Brain microvascular endothelial cell (primary cell): ENCODE results near the gene LEUTX.

Experiments
- DNase-seq: peaks from one replicate; pipeline ENCODE4 v3.0.0-alpha.2; 2020
- H3K27ac ChIP-seq: fragments of 250-450 bp; sonication (Bioruptor Pico); 2 replicates; pipeline ENCODE4 v1.5.1; 2020; ENCODE audit warnings: mild to moderate bottlenecking, moderate library complexity
- H3K27me3 ChIP-seq: fragments of 250-450 bp; sonication (Bioruptor Pico); replicated peaks from 2 replicates; pipeline ENCODE4 v1.5.1; 2020; ENCODE audit warnings: mild to moderate bottlenecking
- H3K36me3 ChIP-seq: fragments of 250-450 bp; sonication (Bioruptor Pico); replicated peaks from 2 replicates; pipeline ENCODE4 v1.5.1; 2020; ENCODE audit warnings: mild to moderate bottlenecking
- H3K4me3 ChIP-seq: 2 replicates; pipeline ENCODE4 v1.5.1; 2011; ENCODE audit warnings: low read depth, mild to moderate bottlenecking, control low read depth, low read length, moderate library complexity
- CTCF ChIP-seq: IDR thresholded peaks from 2 replicates; pipeline ENCODE4 v1.5.1; 2011; ENCODE audit warnings: low read depth, mild to moderate bottlenecking, moderate library complexity, low read length, control low read depth, inconsistent platforms; ENCODE audit errors: missing control alignments
- in situ Hi-C: cut with HindIII; loops from 2 replicates; pipeline ENCODE4 v1.10.0; 2017; ENCODE audit warnings: low sequenced_read_pairs, low pct_ligation_motif_present

Gene LEUTX

GRCh38 chr19:39829702-39830275 is 51.1 kb downstream of the LEUTX start:
- TF ChIP-seq CTCF, result no peak
- no peaks in the 10 kb centered on the region for H3K27me3 ChIP-seq
- H3K36me3 ChIP-seq, result peaks cover 34% of the 10 kb centered on the region
- in situ Hi-C loops, result no loop called here
- H3K4me3 ChIP-seq, result no peak overlapping the region
- H3K27ac ChIP-seq, result no peak overlapping the region
- no peak for DNase-seq

GRCh38 chr19:39830406-39830805 is 51.8 kb downstream of the LEUTX start:
- H3K27me3 ChIP-seq, result no peaks in the 10 kb centered on the region
- peaks cover 39% of the 10 kb centered on the region for H3K36me3 ChIP-seq
- no peak overlapping the region for H3K27ac ChIP-seq
- H3K4me3 ChIP-seq, result no peak overlapping the region
- no peak for DNase-seq
- in situ Hi-C loops, result no loop called here
- TF ChIP-seq CTCF, result no peak

- in situ Hi-C loops, result no loop called here
- H3K27ac ChIP-seq, result no peak overlapping the region
- H3K27me3 ChIP-seq, result no peaks in the 10 kb centered on the region
- H3K4me3 ChIP-seq, result no peak overlapping the region
- H3K36me3 ChIP-seq, result peaks cover 39% of the 10 kb centered on the region
- no peak for TF ChIP-seq CTCF
- no peak for DNase-seq
Measured at GRCh38 chr19:39830847-39831246, 52.2 kb downstream of the LEUTX start.

- Histone ChIP-seq H3K4me3 (no peak overlapping the region), H3K27ac (no peak overlapping the region), H3K27me3 (no peaks in the 10 kb centered on the region), H3K36me3 (peaks cover 37% of the 10 kb centered on the region)
- no peak for DNase-seq
- in situ Hi-C loops, result no loop called here
- TF ChIP-seq CTCF, result no peak
Measured at GRCh38 chr19:39831679-39832078, 53.0 kb downstream of the LEUTX start.

- in situ Hi-C loops, result no loop called here
- TF ChIP-seq CTCF, result no peak
- peaks cover 38% of the 10 kb centered on the region for H3K36me3 ChIP-seq
- peak overlapping the region; percentile 80 for H3K4me3 ChIP-seq
- H3K27ac ChIP-seq, result peak overlapping the region; percentile 96
- peak; percentile 4 for DNase-seq
- H3K27me3 ChIP-seq, result no peaks in the 10 kb centered on the region
Measured at GRCh38 chr19:39832341-39833083, 53.9 kb downstream of the LEUTX start.

- H3K36me3 ChIP-seq, result peaks cover 43% of the 10 kb centered on the region
- DNase-seq, result no peak
- H3K27ac ChIP-seq, result peak overlapping the region; percentile 96
- TF ChIP-seq CTCF, result no peak
- no peaks in the 10 kb centered on the region for H3K27me3 ChIP-seq
- in situ Hi-C loops, result no loop called here
- peak overlapping the region; percentile 80 for H3K4me3 ChIP-seq
Measured at GRCh38 chr19:39833160-39833463, 54.5 kb downstream of the LEUTX start.
